Activated CD4-positive, alpha-beta T cell treated with anti-CD3 and anti-CD28 coated beads for 24 hours (primary cell): Measurements from ENCODE around the gene HOXD13.

Experiments
- DNase-seq, 2 donors: peaks; one replicate each; pipeline ENCODE4 v3.0.0-alpha.2; 2020; ENCODE audit warnings: low read depth in 2 of 2

Gene HOXD13

GRCh38 chr2:176080540-176081375 is 11.8 kb upstream of the HOXD13 start:
- no peak for DNase-seq

DNA sequence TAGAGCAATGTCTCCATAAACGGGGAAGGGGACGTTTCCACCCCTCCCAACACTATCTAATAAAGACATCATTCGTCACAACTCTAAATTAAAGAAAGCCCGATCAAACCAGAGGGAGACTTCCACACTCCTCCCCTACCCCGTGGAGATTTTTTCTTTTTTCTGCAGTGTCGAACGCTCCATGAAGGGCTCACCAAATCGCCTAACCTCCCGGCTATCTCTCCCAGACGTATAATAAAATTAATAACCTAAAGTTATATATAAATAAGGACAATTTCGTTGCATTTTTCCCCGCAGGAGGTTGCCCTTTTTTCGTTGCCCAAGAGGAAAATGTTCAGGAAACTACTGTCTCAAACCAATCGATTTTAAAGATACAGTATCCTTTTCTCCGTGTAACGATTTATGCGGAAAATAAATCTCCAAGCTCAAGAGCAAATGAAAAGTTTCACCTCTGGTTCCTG is 11.1 kb upstream of the HOXD13 start:
- DNase-seq, result no peak

DNA sequence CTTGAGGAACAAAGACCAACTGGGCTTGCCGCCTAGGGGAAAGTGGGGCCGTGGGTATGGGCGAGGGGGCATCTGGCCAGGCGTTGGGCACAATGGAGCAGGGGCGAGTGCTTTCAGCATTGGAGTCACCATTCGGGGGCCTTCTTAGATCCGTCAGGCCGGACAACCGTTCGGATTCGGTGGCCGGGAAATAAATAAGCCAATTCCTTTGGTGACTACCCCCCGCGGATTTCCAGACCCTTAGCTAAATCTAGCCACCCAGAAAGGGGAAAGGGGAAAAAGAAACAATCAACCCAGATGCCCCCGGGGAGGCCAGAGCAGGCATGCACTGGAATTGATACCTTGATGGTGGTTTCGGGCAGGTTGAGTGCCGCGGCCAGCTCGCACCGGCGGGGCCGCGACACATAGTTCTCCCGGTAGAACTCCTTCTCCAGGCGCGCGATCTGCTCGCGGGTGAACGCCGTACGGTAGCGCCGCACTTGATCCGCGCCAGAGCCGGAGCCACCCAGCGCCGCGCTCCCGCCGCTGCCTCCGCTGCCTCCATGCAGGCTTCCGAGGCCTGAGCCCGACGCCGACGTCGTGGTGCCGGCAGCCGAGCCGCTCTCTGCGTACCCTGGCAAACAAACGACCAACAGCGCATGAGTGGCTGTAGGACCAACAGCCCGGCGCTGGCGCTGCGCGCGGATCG is 10.5 kb upstream of the HOXD13 start:
- no peak for DNase-seq

- DNase-seq, result no peak
Measured at GRCh38 chr2:176082525-176082823, 10.0 kb upstream of the HOXD13 start.

- DNase-seq, result no peak
Measured at GRCh38 chr2:176082824-176083751, 9.4 kb upstream of the HOXD13 start.

GRCh38 chr2:176083796-176084261 is 8.7 kb upstream of the HOXD13 start, which contains the start of gene EVX2:
EVX2 (minus strand) TSS chr2:176083962; CDS start chr2:176083776, 186 bp downstream.
- DNase-seq, result no peak

GRCh38 chr2:176084611-176085119 is 7.9 kb upstream of the HOXD13 start:
- DNase-seq, result no peak

DNA sequence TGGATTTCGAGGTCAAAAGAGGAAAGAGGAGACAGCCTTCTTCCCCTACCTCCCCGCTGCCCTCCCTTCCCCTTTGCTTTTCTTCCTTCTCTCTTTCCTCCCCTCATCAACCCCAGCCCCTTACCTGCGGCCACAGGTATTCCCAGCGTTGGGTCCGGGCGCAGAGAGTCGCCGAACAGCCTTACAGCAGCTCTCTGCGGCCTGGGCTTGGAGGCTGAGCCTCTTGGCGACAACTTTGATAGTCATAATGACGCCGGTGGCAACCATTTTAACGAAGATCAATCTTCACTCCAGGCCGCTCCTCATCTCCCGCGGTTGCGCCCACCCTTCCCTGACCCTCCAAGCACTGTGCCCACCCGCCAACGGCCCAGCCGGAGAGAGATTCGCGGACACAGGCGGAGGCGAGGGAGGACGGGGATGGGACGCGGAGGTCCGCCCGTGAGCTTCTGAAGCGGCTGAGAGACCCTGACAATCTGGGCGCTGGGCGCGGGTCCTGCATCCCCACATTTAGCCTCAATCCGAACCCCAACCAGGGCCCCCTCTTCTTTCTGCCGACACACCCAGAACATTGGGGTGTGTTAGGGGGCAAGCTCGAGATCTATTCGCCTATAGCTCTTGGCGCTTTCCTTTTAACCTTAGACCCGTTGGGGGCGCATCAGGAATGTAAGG is 7.3 kb upstream of the HOXD13 start:
- no peak for DNase-seq

- DNase-seq, result no peak
Measured at GRCh38 chr2:176085861-176086771, 6.4 kb upstream of the HOXD13 start.

GRCh38 chr2:176087330-176088047 is 5.0 kb upstream of the HOXD13 start:
- DNase-seq, result no peak

- no peak for DNase-seq
Measured at GRCh38 chr2:176088048-176088936, 4.2 kb upstream of the HOXD13 start.

DNA sequence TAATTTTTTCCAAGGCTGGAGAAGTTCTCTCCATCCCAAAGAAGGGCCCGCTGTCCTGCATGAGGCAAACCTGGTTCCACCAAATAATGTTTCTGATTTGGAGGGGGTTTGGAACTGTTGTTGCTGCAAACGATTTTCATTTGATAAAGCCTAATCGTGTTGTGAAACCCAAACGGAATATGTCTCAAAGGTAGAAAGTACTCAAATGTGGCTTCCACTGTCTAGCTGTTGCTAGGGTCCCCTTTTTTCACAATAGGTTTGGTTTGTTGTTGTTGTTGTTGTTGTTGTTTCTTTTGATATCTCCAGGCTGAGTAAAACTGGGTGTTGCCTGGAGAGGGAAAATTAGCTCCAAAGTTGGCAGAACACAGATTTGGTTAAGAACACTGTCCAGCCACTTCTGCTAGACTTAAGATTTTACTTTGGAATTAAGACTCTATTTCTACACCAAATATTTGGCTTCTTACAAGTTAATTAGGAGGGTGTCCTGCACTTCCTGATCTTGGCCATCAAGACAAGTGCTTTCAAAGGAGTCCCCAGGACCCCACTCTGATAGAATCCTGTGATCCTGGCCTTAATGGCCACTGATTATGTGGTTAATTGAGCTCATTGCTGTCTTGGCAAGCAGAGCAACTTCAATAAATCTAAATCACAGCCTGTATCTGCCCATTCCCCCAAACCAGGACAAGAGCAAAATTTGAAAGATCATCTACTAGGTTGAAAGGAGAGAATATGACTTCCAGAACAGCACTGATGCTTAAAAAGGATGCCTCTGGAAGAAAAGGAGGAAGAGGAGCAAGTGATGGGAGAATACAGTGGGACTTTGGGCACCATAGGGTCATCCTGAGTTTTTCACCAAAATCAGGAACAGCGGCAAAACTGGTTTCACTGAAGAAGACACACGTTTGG is 3.3 kb upstream of the HOXD13 start:
- DNase-seq, result no peak

GRCh38 chr2:176089843-176090395 is 2.6 kb upstream of the HOXD13 start:
- DNase-seq, result no peak

DNA sequence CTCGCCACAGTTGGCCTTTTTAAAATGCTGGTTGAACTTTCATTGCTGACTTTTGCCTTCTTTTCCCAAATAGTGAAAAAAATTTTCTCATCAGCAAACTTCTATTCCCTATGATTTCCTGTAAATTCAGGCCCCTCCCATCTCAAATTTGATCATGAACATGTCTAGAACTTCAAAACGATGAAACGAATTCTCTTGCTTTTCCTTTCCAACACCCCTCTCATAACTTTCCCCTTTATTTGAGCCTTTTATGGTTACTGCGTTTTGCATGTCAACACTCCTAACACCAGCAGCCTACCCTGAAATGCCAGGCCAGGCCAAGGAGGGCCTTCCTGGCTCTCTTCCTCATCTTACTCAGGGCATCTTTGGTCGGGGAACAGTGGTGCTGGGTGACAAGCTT is 1.7 kb upstream of the HOXD13 start:
- no peak for DNase-seq

DNA sequence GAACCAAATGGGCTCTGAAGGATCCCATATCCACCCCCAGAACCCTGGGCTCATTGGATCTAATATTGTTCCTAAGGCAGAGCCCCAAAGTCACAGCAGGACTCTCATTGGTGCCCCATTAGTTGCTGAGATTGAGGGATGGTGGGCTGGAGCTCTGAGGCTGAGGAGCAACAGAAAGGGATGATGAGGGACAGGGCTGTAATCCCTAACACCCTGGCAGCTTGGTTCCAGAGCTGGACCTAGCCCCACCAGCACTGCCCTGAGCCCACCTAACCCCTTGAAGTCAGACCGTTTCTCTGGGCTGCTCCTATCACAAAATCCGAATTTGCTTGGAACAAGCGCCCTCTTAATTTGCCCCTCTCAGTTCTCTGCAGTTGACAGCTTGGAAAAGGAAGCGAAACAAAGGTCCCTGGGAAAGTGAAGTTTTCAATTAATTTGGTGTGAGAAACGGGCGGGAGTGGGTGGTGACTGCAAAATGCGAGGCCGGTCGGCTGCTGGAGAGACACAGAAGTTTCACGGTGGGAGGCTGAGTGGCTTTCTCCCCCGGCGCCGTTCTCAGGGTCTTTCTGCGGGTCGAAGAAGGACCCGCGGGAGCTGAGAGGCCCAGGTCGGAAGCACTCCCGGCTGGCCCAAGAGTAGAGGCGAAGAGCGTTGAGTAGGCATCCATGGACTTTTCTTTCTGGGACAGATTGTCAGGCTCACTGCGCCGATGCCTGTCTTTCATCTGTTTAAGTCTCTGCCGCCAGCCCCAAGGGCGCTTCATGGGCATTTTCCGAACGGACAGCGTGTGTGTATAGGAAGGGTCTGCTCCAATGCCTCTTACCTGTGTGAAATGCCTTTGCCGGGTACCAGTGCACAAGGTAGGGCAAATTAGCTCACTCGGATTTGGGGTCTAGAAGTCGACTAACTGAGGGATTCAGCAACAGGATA is 927 bp upstream of the HOXD13 start:
- no peak for DNase-seq
